ENCODE data around the gene RPL29.

Gene RPL29

GRCh38 chr3:51963951-51964451, 31.7 kb downstream of the RPL29 start:
- H3K23ac ChIP-seq (ENCODE audit: low read length in 2 of 2): no peak overlapping the region
- H3K4me3 ChIP-seq (ENCODE audit: insufficient read depth in 1 of 2, low read depth in 1 of 2, low read length in 2 of 2): no peak overlapping the region
- H3K27me3 ChIP-seq (ENCODE audit: control insufficient read depth in 1 of 2, insufficient read depth in 1 of 2, low read length in 2 of 2): no peaks in the 10 kb centered on the region
- no peak overlapping the region for H3K27ac ChIP-seq (ENCODE audit: low read length, poor library complexity, severe bottlenecking)
- H3K9me3 ChIP-seq (ENCODE audit: control insufficient read depth, low read length): no peaks in the 10 kb centered on the region
- H2AK5ac ChIP-seq (ENCODE audit: low read length, severe bottlenecking): no peak overlapping the region
- H3K14ac ChIP-seq (ENCODE audit: low read length in 2 of 2): no peak overlapping the region
- no peak overlapping the region for H2BK120ac ChIP-seq (ENCODE audit: low read depth, low read length)
- WGBS: 80% methylated on average over 12 of the region's 12 CpGs
- peaks cover 19 to 37% of the 10 kb centered on the region in 2 experiments for H3K36me3 ChIP-seq (ENCODE audit: control insufficient read depth in 1 of 2, insufficient read depth in 2 of 2, low read depth in 1 of 2, low read length in 2 of 2)
- no peak overlapping the region for H4K91ac ChIP-seq (ENCODE audit: low read length)
- H3K4ac ChIP-seq (ENCODE audit: low read depth in 1 of 2, low read length in 2 of 2): no peak overlapping the region
- H3K4me1 ChIP-seq (ENCODE audit: control insufficient read depth, insufficient read depth, low read depth, low read length): peaks cover 34% of the 10 kb centered on the region
- no peak overlapping the region for H3K18ac ChIP-seq (ENCODE audit: low read depth in 1 of 2, low read length in 2 of 2)
- no peak overlapping the region for H2BK15ac ChIP-seq (ENCODE audit: low read depth, poor library complexity, severe bottlenecking)
- no peak overlapping the region for H2AFZ ChIP-seq (ENCODE audit: low read depth, low read length)
- no peak overlapping the region for H2BK5ac ChIP-seq (ENCODE audit: low read depth, low read length, poor library complexity, severe bottlenecking)
- H2BK12ac ChIP-seq (ENCODE audit: low read length in 2 of 2): no peak overlapping the region
- H3K9ac ChIP-seq (ENCODE audit: low read length): no peak overlapping the region
- H3K79me1 ChIP-seq (replicated peaks; ENCODE audit: low read length, poor library complexity, severe bottlenecking): peaks cover 27% of the 10 kb centered on the region
- no peak overlapping the region for H3K4me2 ChIP-seq (ENCODE audit: low read length, poor library complexity, severe bottlenecking)
- H4K8ac ChIP-seq (ENCODE audit: low read length): no peak overlapping the region
- no peak for DNase-seq

- H3K4ac ChIP-seq (ENCODE audit: low read depth in 1 of 2, low read length in 2 of 2): no peak overlapping the region
- no peaks in the 10 kb centered on the region for H3K9me3 ChIP-seq (ENCODE audit: control insufficient read depth, low read length)
- no peak overlapping the region for H3K4me3 ChIP-seq (ENCODE audit: insufficient read depth in 1 of 2, low read depth in 1 of 2, low read length in 2 of 2)
- H4K8ac ChIP-seq (ENCODE audit: low read length): no peak overlapping the region
- H2BK12ac ChIP-seq (ENCODE audit: low read length in 2 of 2): no peak overlapping the region
- WGBS: 86% methylated on average over 6 of the region's 6 CpGs
- no peak overlapping the region for H2BK15ac ChIP-seq (ENCODE audit: low read depth, poor library complexity, severe bottlenecking)
- H3K23ac ChIP-seq (ENCODE audit: low read length in 2 of 2): no peak overlapping the region
- H3K4me2 ChIP-seq (ENCODE audit: low read length, poor library complexity, severe bottlenecking): no peak overlapping the region
- peaks cover 29 to 46% of the 10 kb centered on the region in 2 experiments for H3K36me3 ChIP-seq (ENCODE audit: control insufficient read depth in 1 of 2, insufficient read depth in 2 of 2, low read depth in 1 of 2, low read length in 2 of 2)
- no peak overlapping the region for H2AFZ ChIP-seq (ENCODE audit: low read depth, low read length)
- H2AK5ac ChIP-seq (ENCODE audit: low read length, severe bottlenecking): no peak overlapping the region
- H3K27me3 ChIP-seq (ENCODE audit: control insufficient read depth in 1 of 2, insufficient read depth in 1 of 2, low read length in 2 of 2): no peaks in the 10 kb centered on the region
- no peak for DNase-seq
- peaks cover 27% of the 10 kb centered on the region for H3K79me1 ChIP-seq (replicated peaks; ENCODE audit: low read length, poor library complexity, severe bottlenecking)
- H4K91ac ChIP-seq (ENCODE audit: low read length): no peak overlapping the region
- no peak overlapping the region for H3K18ac ChIP-seq (ENCODE audit: low read depth in 1 of 2, low read length in 2 of 2)
- H3K14ac ChIP-seq (ENCODE audit: low read length in 2 of 2): no peak overlapping the region
- no peak overlapping the region for H2BK5ac ChIP-seq (ENCODE audit: low read depth, low read length, poor library complexity, severe bottlenecking)
- peaks cover 25% of the 10 kb centered on the region for H3K4me1 ChIP-seq (ENCODE audit: control insufficient read depth, insufficient read depth, low read depth, low read length)
- no peak overlapping the region for H3K27ac ChIP-seq (ENCODE audit: low read length, poor library complexity, severe bottlenecking)
- H2BK120ac ChIP-seq (ENCODE audit: low read depth, low read length): no peak overlapping the region
- no peak overlapping the region for H3K9ac ChIP-seq (ENCODE audit: low read length)
These were observed 32.7 kb downstream of the RPL29 start for GRCh38 chr3:51962854-51963530.

- H3K4me3 ChIP-seq (ENCODE audit: insufficient read depth in 1 of 2, low read depth in 1 of 2, low read length in 2 of 2): peak overlapping the region in 1 of 2 experiments; percentile 4
- DNase-seq: no peak
- H2BK5ac ChIP-seq (ENCODE audit: low read depth, low read length, poor library complexity, severe bottlenecking): no peak overlapping the region
- H2BK120ac ChIP-seq (ENCODE audit: low read depth, low read length): no peak overlapping the region
- peak overlapping the region in 1 of 2 experiments; percentile 42 for H3K23ac ChIP-seq (ENCODE audit: low read length in 2 of 2)
- H3K4me1 ChIP-seq (ENCODE audit: control insufficient read depth, insufficient read depth, low read depth, low read length): peaks cover 24% of the 10 kb centered on the region
- no peak overlapping the region for H4K91ac ChIP-seq (ENCODE audit: low read length)
- no peak overlapping the region for H2BK12ac ChIP-seq (ENCODE audit: low read length in 2 of 2)
- peaks cover 24% of the 10 kb centered on the region for H3K79me1 ChIP-seq (replicated peaks; ENCODE audit: low read length, poor library complexity, severe bottlenecking)
- no peak overlapping the region for H3K4me2 ChIP-seq (ENCODE audit: low read length, poor library complexity, severe bottlenecking)
- H3K9ac ChIP-seq (ENCODE audit: low read length): no peak overlapping the region
- H3K4ac ChIP-seq (ENCODE audit: low read depth in 1 of 2, low read length in 2 of 2): no peak overlapping the region
- 94% methylated on average over 7 of the region's 9 CpGs for WGBS
- no peak overlapping the region for H2AFZ ChIP-seq (ENCODE audit: low read depth, low read length)
- no peak overlapping the region for H3K27ac ChIP-seq (ENCODE audit: low read length, poor library complexity, severe bottlenecking)
- H3K9me3 ChIP-seq (ENCODE audit: control insufficient read depth, low read length): no peaks in the 10 kb centered on the region
- no peak overlapping the region for H2AK5ac ChIP-seq (ENCODE audit: low read length, severe bottlenecking)
- peaks cover 38 to 55% of the 10 kb centered on the region in 2 experiments for H3K36me3 ChIP-seq (ENCODE audit: control insufficient read depth in 1 of 2, insufficient read depth in 2 of 2, low read depth in 1 of 2, low read length in 2 of 2)
- no peak overlapping the region for H2BK15ac ChIP-seq (ENCODE audit: low read depth, poor library complexity, severe bottlenecking)
- H3K14ac ChIP-seq (ENCODE audit: low read length in 2 of 2): no peak overlapping the region
- no peaks in the 10 kb centered on the region for H3K27me3 ChIP-seq (ENCODE audit: control insufficient read depth in 1 of 2, insufficient read depth in 1 of 2, low read length in 2 of 2)
- H4K8ac ChIP-seq (ENCODE audit: low read length): no peak overlapping the region
- H3K18ac ChIP-seq (ENCODE audit: low read depth in 1 of 2, low read length in 2 of 2): no peak overlapping the region
These were observed 33.8 kb downstream of the RPL29 start for GRCh38 chr3:51961602-51962569.

- no peak overlapping the region for H2BK120ac ChIP-seq (ENCODE audit: low read depth, low read length)
- H3K18ac ChIP-seq (ENCODE audit: low read depth in 1 of 2, low read length in 2 of 2): no peak overlapping the region
- H3K36me3 ChIP-seq (ENCODE audit: control insufficient read depth in 1 of 2, insufficient read depth in 2 of 2, low read depth in 1 of 2, low read length in 2 of 2): peaks cover 39 to 63% of the 10 kb centered on the region in 2 experiments
- no peak overlapping the region for H3K23ac ChIP-seq (ENCODE audit: low read length in 2 of 2)
- H3K4ac ChIP-seq (ENCODE audit: low read depth in 1 of 2, low read length in 2 of 2): no peak overlapping the region
- H3K9me3 ChIP-seq (ENCODE audit: control insufficient read depth, low read length): no peaks in the 10 kb centered on the region
- H3K27me3 ChIP-seq (ENCODE audit: control insufficient read depth in 1 of 2, insufficient read depth in 1 of 2, low read length in 2 of 2): no peaks in the 10 kb centered on the region
- no peak overlapping the region for H2BK15ac ChIP-seq (ENCODE audit: low read depth, poor library complexity, severe bottlenecking)
- peaks cover 25% of the 10 kb centered on the region for H3K4me1 ChIP-seq (ENCODE audit: control insufficient read depth, insufficient read depth, low read depth, low read length)
- H3K14ac ChIP-seq (ENCODE audit: low read length in 2 of 2): no peak overlapping the region
- 94% methylated on average over 18 of the region's 18 CpGs for WGBS
- H2BK5ac ChIP-seq (ENCODE audit: low read depth, low read length, poor library complexity, severe bottlenecking): no peak overlapping the region
- no peak overlapping the region for H2BK12ac ChIP-seq (ENCODE audit: low read length in 2 of 2)
- H4K8ac ChIP-seq (ENCODE audit: low read length): no peak overlapping the region
- no peak overlapping the region for H3K9ac ChIP-seq (ENCODE audit: low read length)
- H4K91ac ChIP-seq (ENCODE audit: low read length): no peak overlapping the region
- no peak for DNase-seq
- no peak overlapping the region for H3K4me3 ChIP-seq (ENCODE audit: insufficient read depth in 1 of 2, low read depth in 1 of 2, low read length in 2 of 2)
- H3K4me2 ChIP-seq (ENCODE audit: low read length, poor library complexity, severe bottlenecking): no peak overlapping the region
- H2AFZ ChIP-seq (ENCODE audit: low read depth, low read length): no peak overlapping the region
- no peak overlapping the region for H2AK5ac ChIP-seq (ENCODE audit: low read length, severe bottlenecking)
- H3K79me1 ChIP-seq (replicated peaks; ENCODE audit: low read length, poor library complexity, severe bottlenecking): peaks cover 16% of the 10 kb centered on the region
- no peak overlapping the region for H3K27ac ChIP-seq (ENCODE audit: low read length, poor library complexity, severe bottlenecking)
These were observed 34.7 kb downstream of the RPL29 start for GRCh38 chr3:51961011-51961410.
